Neural cell (in vitro differentiated cells): Measurements from ENCODE around the gene ADAMTSL4. TPM values are rescaled to one million over a fixed set of nuclear protein-coding genes. Genes with fewer than 3 reads are reported as not detected.

Experiments used
- H2AFZ ChIP-seq: fragments of 200-600, 300-800 bp; sonication (generic), shearing (Covaris generic); 2 replicates; pipeline ENCODE4 v1.6.0; 2014; ENCODE audit warnings: low read depth, mild to moderate bottlenecking, antibody characterized with exemption, low read length, moderate library complexity
- H3F3A ChIP-seq: fragments of 200-600 bp; shearing (Covaris generic); 2 replicates; pipeline ENCODE4 v1.6.1; 2016; ENCODE audit warnings: mild to moderate bottlenecking, moderate library complexity, mixed read lengths, antibody characterized with exemption, low read length; ENCODE audit not compliant: insufficient read depth, poor library complexity, severe bottlenecking
- H3K27ac ChIP-seq: fragments of 200-600, 300-800 bp; sonication (generic), shearing (Covaris generic); 2 replicates; pipeline ENCODE4 v1.5.1; 2014; ENCODE audit warnings: mild to moderate bottlenecking, low read length, moderate library complexity
- H3K27me3 ChIP-seq: fragments of 300-800, 200-600 bp; sonication (generic), shearing (Covaris generic); 2 replicates; pipeline ENCODE4 v1.6.0; 2014; ENCODE audit warnings: mild to moderate bottlenecking, low read depth, low read length, moderate library complexity; ENCODE audit not compliant: insufficient read depth
- H3K36me3 ChIP-seq: fragments of 300-800, 200-600 bp; sonication (generic), shearing (Covaris generic); 2 replicates; pipeline ENCODE4 v1.5.1; 2014; ENCODE audit warnings: mild to moderate bottlenecking, antibody characterized with exemption, low read length, moderate library complexity; ENCODE audit not compliant: insufficient read depth
- H3K4me2 ChIP-seq: fragments of 300-800, 200-600 bp; sonication (generic), shearing (Covaris generic); 2 replicates; pipeline ENCODE4 v1.6.0; 2014; ENCODE audit warnings: mild to moderate bottlenecking, low read length
- H3K4me3 ChIP-seq: fragments of 300-800, 200-600 bp; sonication (generic), shearing (Covaris generic); 2 replicates; pipeline ENCODE4 v1.5.1; 2014; ENCODE audit warnings: mild to moderate bottlenecking, low read length, moderate library complexity
- H3K79me2 ChIP-seq: fragments of 200-600 bp; shearing (Covaris generic); replicated peaks from 2 replicates; pipeline ENCODE4 v1.6.0; 2014; ENCODE audit warnings: mild to moderate bottlenecking, low read length, moderate library complexity; ENCODE audit not compliant: insufficient read depth
- H3K9ac ChIP-seq: fragments of 300-800, 200-600 bp; sonication (generic), shearing (Covaris generic); 2 replicates; pipeline ENCODE4 v1.6.1; 2016; ENCODE audit warnings: mild to moderate bottlenecking, low read length, mixed read lengths
- H3K9me2 ChIP-seq: fragments of 200-600 bp; shearing (Covaris generic); 2 replicates; pipeline ENCODE4 v1.6.1; 2016; ENCODE audit warnings: mild to moderate bottlenecking, low read length, mixed read lengths; ENCODE audit not compliant: insufficient read depth
- H3K9me3 ChIP-seq: fragments of 200-600, 300-800 bp; sonication (generic), shearing (Covaris generic); 2 replicates; pipeline ENCODE4 v1.6.1; 2016; ENCODE audit warnings: mild to moderate bottlenecking, mixed run types, low read length, moderate library complexity, mixed read lengths
- H4K20me1 ChIP-seq: fragments of 200-600 bp; shearing (Covaris generic); 2 replicates; pipeline ENCODE4 v1.6.1; 2016; ENCODE audit warnings: mild to moderate bottlenecking, mixed run types; ENCODE audit not compliant: insufficient read depth
- CTCF ChIP-seq: fragments of 450-650 bp; IDR thresholded peaks from 2 replicates; pipeline ENCODE4 v1.5.1; 2014; ENCODE audit warnings: antibody characterized with exemption, mild to moderate bottlenecking, moderate library complexity; ENCODE audit not compliant: poor library complexity, severe bottlenecking
- EP300 ChIP-seq: fragments of 450-650 bp; conservative IDR thresholded peaks from 2 replicates; pipeline ENCODE4 v1.6.1; 2014; ENCODE audit warnings: antibody characterized with exemption, mild to moderate bottlenecking, moderate library complexity; ENCODE audit not compliant: poor library complexity, severe bottlenecking
- EZH2 ChIP-seq: fragments of 200-600, 300-800 bp; shearing (Covaris generic), sonication (generic); IDR thresholded peaks from 2 replicates; pipeline ENCODE4 v1.6.1; 2014; ENCODE audit warnings: antibody characterized with exemption, low read length, borderline replicate concordance, mild to moderate bottlenecking; ENCODE audit not compliant: insufficient read depth, poor library complexity, severe bottlenecking
- MXI1 ChIP-seq: fragments of 450-650 bp; conservative IDR thresholded peaks from 2 replicates; pipeline ENCODE4 v1.6.1; 2014; ENCODE audit warnings: antibody characterized with exemption, mild to moderate bottlenecking; ENCODE audit not compliant: poor library complexity, severe bottlenecking
- POLR2AphosphoS5 ChIP-seq: IDR thresholded peaks from 2 replicates; pipeline ENCODE4 v1.6.1; 2012
- RAD21 ChIP-seq: fragments of 450-650 bp; conservative IDR thresholded peaks from 2 replicates; pipeline ENCODE4 v1.6.1; 2014; ENCODE audit warnings: antibody characterized with exemption, mild to moderate bottlenecking, moderate library complexity
- REST ChIP-seq: IDR thresholded peaks from 2 replicates; pipeline ENCODE4 v1.6.1; 2012; ENCODE audit warnings: borderline replicate concordance
- TAF1 ChIP-seq: IDR thresholded peaks from 2 replicates; pipeline ENCODE4 v1.6.1; 2012; ENCODE audit warnings: low read depth
- polyA plus RNA-seq: library from polyadenylated mRNA; depleted of rRNA; stranded (reverse); fragments of >200 nt; gene quantifications from 2 replicates; pipeline ENCODE4 v1.2.3, GENCODE V29; 2014

ADAMTSL4 gene
- polyA plus RNA-seq, 1 donor from 2014 or later: not detected

- Histone ChIP-seq H3K79me2 (peaks cover 62% of the 10 kb centered on the region), H3K4me2 (peak overlapping the region; percentile 93), H3K36me3 (peaks cover 16% of the 10 kb centered on the region), H3K27ac (peak overlapping the region; percentile 100), H3K9me2 (no peaks in the 10 kb centered on the region), H3K4me3 (peak overlapping the region; percentile 100), H4K20me1 (peaks cover 27% of the 10 kb centered on the region), H3K9ac (peak overlapping the region; percentile 100), H3F3A (peaks cover 9% of the 10 kb centered on the region), H2AFZ (no peak overlapping the region), H3K27me3 (no peaks in the 10 kb centered on the region), H3K9me3 (no peaks in the 10 kb centered on the region)
- TF ChIP-seq TAF1: no peak
- no peak for TF ChIP-seq RAD21
- no peak for TF ChIP-seq EZH2
- TF ChIP-seq EP300: no peak
- TF ChIP-seq CTCF: no peak
- no peak for TF ChIP-seq REST
- TF ChIP-seq POLR2AphosphoS5: no peak
These were observed 28.5 kb downstream of the ADAMTSL4 start for GRCh38 chr1:150577557-150578271.

GRCh38 chr1:150578272-150579109, 29.3 kb downstream of the ADAMTSL4 start:
- peak; percentile 69 for TF ChIP-seq REST
- peak; percentile 50 for TF ChIP-seq MXI1
- TF ChIP-seq RAD21: no peak
- TF ChIP-seq EZH2: no peak
- no peak for TF ChIP-seq POLR2AphosphoS5
- Histone ChIP-seq H3K79me2 (peaks cover 54% of the 10 kb centered on the region), H3K27me3 (no peaks in the 10 kb centered on the region), H3F3A (peaks cover 9% of the 10 kb centered on the region), H3K4me3 (peak overlapping the region; percentile 100), H2AFZ (peak overlapping the region; percentile 11), H3K36me3 (peaks cover 16% of the 10 kb centered on the region), H3K9ac (peak overlapping the region; percentile 100), H3K9me2 (no peaks in the 10 kb centered on the region), H3K9me3 (no peaks in the 10 kb centered on the region), H3K4me2 (peak overlapping the region; percentile 93), H4K20me1 (peaks cover 27% of the 10 kb centered on the region), H3K27ac (peak overlapping the region; percentile 100)
